Spleen (tissue), 11 donors: ENCODE data around the gene ARMC9. TPM values are rescaled to one million over a fixed set of nuclear protein-coding genes. Genes with fewer than 3 reads are reported as not detected.

Experiments used
- DNase-seq: peaks from one replicate; pipeline ENCODE4 v3.0.0-alpha.2; 2020
- H3K27ac ChIP-seq, 8 donors: fragments of 200-600 bp; sonication (generic) in 7 of 8; 1 replicate in 4 of 8; 2 replicates in 4 of 8; pipeline versions ENCODE4 v1.5.0 to v1.8.0; 2016 to 2021; ENCODE audit warnings: inconsistent platforms in 4 of 8, mild to moderate bottlenecking in 4 of 8, moderate library complexity in 1 of 8
- H3K27me3 ChIP-seq, 7 donors: fragments of 200-600 bp; sonication (generic) in 6 of 7; replicated peaks in 1 of 7; 1 replicate in 4 of 7; 2 replicates in 3 of 7; pipeline versions ENCODE4 v1.5.0 to v1.8.0; 2016 to 2021; ENCODE audit warnings: inconsistent platforms in 3 of 7, mild to moderate bottlenecking in 1 of 7
- H3K36me3 ChIP-seq, 6 donors: fragments of 200-600 bp; sonication (generic) in 5 of 6; 1 replicate in 4 of 6; 2 replicates in 2 of 6; pipeline versions ENCODE4 v1.5.0 to v1.8.0; 2016 to 2021; ENCODE audit warnings: inconsistent platforms in 2 of 6
- H3K4me1 ChIP-seq, 6 donors: fragments of 200-600 bp; sonication (generic) in 5 of 6; 1 replicate in 3 of 6; 2 replicates in 3 of 6; pipeline versions ENCODE4 v1.5.0 to v1.8.0; 2016 to 2021; ENCODE audit warnings: inconsistent platforms in 3 of 6
- H3K4me3 ChIP-seq, 8 donors: fragments of 200-600 bp; sonication (generic) in 7 of 8; 1 replicate in 4 of 8; 2 replicates in 4 of 8; pipeline versions ENCODE4 v1.5.0 to v1.8.0; 2016 to 2021; ENCODE audit warnings: inconsistent platforms in 4 of 8, mild to moderate bottlenecking in 4 of 8, moderate library complexity in 2 of 8
- H3K9me3 ChIP-seq, 8 donors: fragments of 200-600 bp; sonication (generic) in 7 of 8; 1 replicate in 4 of 8; 2 replicates in 4 of 8; pipeline versions ENCODE4 v1.5.0 to v1.8.0; 2016 to 2021; ENCODE audit warnings: inconsistent platforms in 4 of 8
- CTCF ChIP-seq, 11 experiments: fragments of 200-600 bp in 7 of 11; fragments of 450-650 bp in 4 of 11; sonication (generic) in 4 of 11; IDR thresholded peaks in 8 of 11; conservative IDR thresholded peaks in 3 of 11; 1 replicate in 7 of 11; 2 replicates in 4 of 11; pipeline versions ENCODE4 v1.4.0 to v1.8.0; 2016 to 2021; ENCODE audit warnings: antibody characterized with exemption in 11 of 11, inconsistent platforms in 4 of 11, mild to moderate bottlenecking in 1 of 11
- POLR2A ChIP-seq, 3 donors: fragments of 450-650 bp; IDR thresholded peaks; one replicate each; pipeline ENCODE4 v1.5.1; 2017; ENCODE audit warnings: antibody characterized with exemption in 3 of 3, mild to moderate bottlenecking in 1 of 3
- POLR2AphosphoS5 ChIP-seq, 3 donors: sonication (generic); formaldehyde crosslinking; IDR thresholded peaks; one replicate each; pipeline ENCODE4 v1.5.1; 2017; ENCODE audit warnings: antibody characterized with exemption in 3 of 3
- WGBS, 5 donors: extraction: QIAGEN DNeasy Blood & Tissue Kit in 3 of 5; methylation state at CpG; one replicate each; pipeline versions ENCODE4 v1.1.5 to v1.1.7; 2013 to 2018; 5-methylcytosine and 5-hydroxymethylcytosine counted together
- intact Hi-C: fragments of 100-400 bp; cut with DNase I; formaldehyde crosslinking; loops from one replicate; pipeline ENCODE4 v1.15.0; 2023; ENCODE audit warnings: low total_unique reads
- polyA plus RNA-seq, 3 donors: library from polyadenylated mRNA; stranded (reverse); fragments of 200-250 nt; gene quantifications; one replicate each; pipeline ENCODE4 v1.2.1, GENCODE V29; 2013
- total RNA-seq, 7 donors: library from RNA; depleted of rRNA in 3 of 7; stranded (reverse); fragments of >200 nt in 3 of 7; fragmentation: NEBNext Ultra II Directional in 4 of 7; extraction: Animal tissue kit (Norgen Biotek cat#: 25700) in 4 of 7; gene quantifications; one replicate each; pipeline versions ENCODE4 v1.1.0 to v1.2.1, GENCODE V29; 2016 to 2021
- donor health status: healthy with polysubstance abuse.
- donor health status: DM: no; HTN: no; CAD: no; lungs with moderate emphysema.
- donor health status: DM: no; HTN: no; CAD: no.
- donor health status: Bipolar disorder and iron deficiency.
- donor health status: healthy.
- donor health status: DM: no; HTN: no; CAD: no.
- donor health status: DM: yes; HTN: yes; CAD: no.

The ARMC9 gene
- total and polyA plus RNA-seq, 10 donors = 0.83 to 8.9 (median 4.7) TPM

GRCh38 chr2:231306791-231307393 lies 108.5 kb downstream of the ARMC9 start:
- Histone ChIP-seq H3K27me3 (no peaks in the 10 kb centered on the region), H3K4me3 (no peak overlapping the region), H3K27ac (no peak overlapping the region), H3K36me3 (no peaks in the 10 kb centered on the region), H3K4me1 (peaks cover 0 to 15% (median 5%) of the 10 kb centered on the region in 6 donors), H3K9me3 (no peaks in the 10 kb centered on the region)
- 70 to 81% (median 75%) methylated on average over 6 of the region's 6 CpGs for WGBS, 5 donors
- DNase-seq = no peak
- intact Hi-C loops = no loop called here
- TF ChIP-seq POLR2AphosphoS5 (IDR thresholded peaks at IDR 0.05) (no peak), CTCF (IDR thresholded peaks at IDR 0.05 in 8 of 11, conservative IDR thresholded peaks at IDR 0.05 in 3 of 11) (no peak), POLR2A (IDR thresholded peaks at IDR 0.05) (no peak)

GRCh38 chr2:231308219-231308618 lies 109.8 kb downstream of the ARMC9 start:
- Histone ChIP-seq H3K27me3 (no peaks in the 10 kb centered on the region), H3K27ac (no peak overlapping the region), H3K36me3 (no peaks in the 10 kb centered on the region), H3K4me1 (peaks cover 0 to 15% (median 5%) of the 10 kb centered on the region in 6 donors), H3K4me3 (no peak overlapping the region), H3K9me3 (no peaks in the 10 kb centered on the region)
- TF ChIP-seq POLR2AphosphoS5 (IDR thresholded peaks at IDR 0.05) = no peak
- no peak for TF ChIP-seq CTCF (IDR thresholded peaks at IDR 0.05 in 8 of 11, conservative IDR thresholded peaks at IDR 0.05 in 3 of 11)
- TF ChIP-seq POLR2A (IDR thresholded peaks at IDR 0.05) = no peak
- DNase-seq = no peak
- WGBS, 5 donors = 91 to 98% (median 92%) methylated on average over 5 to 6 of the region's 6 CpGs
- intact Hi-C loops = no loop called here

- no peak overlapping the region for H3K27ac ChIP-seq
- H3K27me3 ChIP-seq = no peaks in the 10 kb centered on the region
- H3K9me3 ChIP-seq = no peaks in the 10 kb centered on the region
- DNase-seq = no peak
- intact Hi-C loops = no loop called here
- 91 to 94% (median 93%) methylated on average over 16 of the region's 16 CpGs for WGBS, 5 donors
- H3K36me3 ChIP-seq = no peaks in the 10 kb centered on the region
- H3K4me3 ChIP-seq = no peak overlapping the region
- peaks cover 0 to 15% (median 5%) of the 10 kb centered on the region in 6 donors for H3K4me1 ChIP-seq
- TF ChIP-seq POLR2A (IDR thresholded peaks at IDR 0.05) (no peak), POLR2AphosphoS5 (IDR thresholded peaks at IDR 0.05) (no peak), CTCF (IDR thresholded peaks at IDR 0.05 in 8 of 11, conservative IDR thresholded peaks at IDR 0.05 in 3 of 11) (no peak)
Measured at GRCh38 chr2:231308631-231309428, 110.4 kb downstream of the ARMC9 start.

GRCh38 chr2:231312066-231312465 lies 113.6 kb downstream of the ARMC9 start:
- TF ChIP-seq CTCF (IDR thresholded peaks at IDR 0.05 in 8 of 11, conservative IDR thresholded peaks at IDR 0.05 in 3 of 11) = no peak
- no peak for TF ChIP-seq POLR2A (IDR thresholded peaks at IDR 0.05)
- no peak for TF ChIP-seq POLR2AphosphoS5 (IDR thresholded peaks at IDR 0.05)
- H3K4me1 ChIP-seq = peaks cover 0 to 30% (median 5%) of the 10 kb centered on the region in 6 donors
- no peaks in the 10 kb centered on the region for H3K27me3 ChIP-seq
- no peaks in the 10 kb centered on the region for H3K36me3 ChIP-seq
- 88 to 95% (median 91%) methylated on average over 5 of the region's 5 CpGs for WGBS, 5 donors
- DNase-seq = no peak
- peaks cover 0 to 18% (median 10%) of the 10 kb centered on the region in 8 donors for H3K9me3 ChIP-seq
- no peak overlapping the region for H3K27ac ChIP-seq
- intact Hi-C loops = no loop called here
- H3K4me3 ChIP-seq = no peak overlapping the region
